GM04504 (cell line): Measurements from ENCODE around the gene PIP5K1C.

ENCODE experiments used
- DNase-seq: peaks from one replicate; pipeline ENCODE4 v3.0.0-alpha.2; 2012; ENCODE audit warnings: low read depth

The PIP5K1C gene

GRCh38 chr19:3700242-3701032 is at the start of gene PIP5K1C:
Gene PIP5K1C, minus strand, starts transcription at chr19:3700468. Its CDS starts 78 bp downstream, at chr19:3700390.
- DNase-seq, result peak; percentile 67

GRCh38 chr19:3748965-3749364 is 48.7 kb upstream of the PIP5K1C start:
- DNase-seq, result no peak

GRCh38 chr19:3746371-3747056 is 46.2 kb upstream of the PIP5K1C start:
- no peak for DNase-seq

GRCh38 chr19:3745363-3746045 is 45.2 kb upstream of the PIP5K1C start:
- no peak for DNase-seq

GRCh38 chr19:3743486-3743885 is 43.2 kb upstream of the PIP5K1C start:
- DNase-seq, result no peak

- DNase-seq, result no peak
Observed at GRCh38 chr19:3740431-3740830, 40.2 kb upstream of the PIP5K1C start.

- no peak for DNase-seq
Observed at GRCh38 chr19:3738477-3739220, 38.4 kb upstream of the PIP5K1C start.

- DNase-seq, result no peak
Observed at GRCh38 chr19:3737487-3738205, 37.4 kb upstream of the PIP5K1C start.

- DNase-seq, result no peak
Observed at GRCh38 chr19:3736106-3736724, 35.9 kb upstream of the PIP5K1C start.

- DNase-seq, result no peak
Observed at GRCh38 chr19:3734310-3734600, 34.0 kb upstream of the PIP5K1C start.

- DNase-seq, result no peak
Observed at GRCh38 chr19:3733549-3734309, 33.5 kb upstream of the PIP5K1C start.

- no peak for DNase-seq
Observed at GRCh38 chr19:3732108-3732507, 31.8 kb upstream of the PIP5K1C start.

GRCh38 chr19:3730457-3730958 is 30.2 kb upstream of the PIP5K1C start:
- DNase-seq, result no peak

GRCh38 chr19:3725640-3726310 is 25.5 kb upstream of the PIP5K1C start:
- no peak for DNase-seq

- DNase-seq, result no peak
Observed at GRCh38 chr19:3725121-3725520, 24.9 kb upstream of the PIP5K1C start.

GRCh38 chr19:3723883-3724282 is 23.6 kb upstream of the PIP5K1C start:
- DNase-seq, result no peak

- no peak for DNase-seq
Observed at GRCh38 chr19:3723110-3723488, 22.8 kb upstream of the PIP5K1C start.

- DNase-seq, result no peak
Observed at GRCh38 chr19:3722443-3723109, 22.3 kb upstream of the PIP5K1C start.

GRCh38 chr19:3721887-3722442 is 21.7 kb upstream of the PIP5K1C start:
- DNase-seq, result no peak
